SK-N-SH (cell line): ENCODE results near the gene MRM3. TPM values are rescaled to one million over a fixed set of nuclear protein-coding genes. Genes with fewer than 3 reads are reported as not detected.

Source experiments
- CTCF ChIA-PET: fragments of 300-600, 350-600 bp; formaldehyde crosslinking; extraction: SDS; loops from one replicate; lab custom pipeline; 2021; lab: Yijun Ruan, JAX
- POLR2A ChIA-PET: fragments of 350-600 bp; sonication (Branson Sonifier 250); formaldehyde crosslinking; extraction: SDS; loops from one replicate; lab custom pipeline; 2020; ENCODE audit warnings: antibody characterized with exemption, inconsistent platforms; lab: Yijun Ruan, JAX
- DNase-seq: peaks from one replicate; pipeline ENCODE4 v3.0.0; 2012
- H2AFZ ChIP-seq: fragments of 200-600 bp; sonication (generic); 2 replicates; pipeline ENCODE4 v1.8.1; 2016; ENCODE audit warnings: antibody characterized with exemption, mild to moderate bottlenecking, low read depth
- H3F3A ChIP-seq: fragments of 200-600 bp; sonication (generic); replicated peaks from 2 replicates; pipeline ENCODE3; 2016; ENCODE audit warnings: antibody characterized with exemption, mild to moderate bottlenecking; ENCODE audit not compliant: insufficient read depth
- H3K27ac ChIP-seq, 2 experiments: fragments of 200-500 bp in 1 of 2; fragments of 200-600 bp in 1 of 2; sonication (Bioruptor generic) in 1 of 2; sonication (generic), shearing (Covaris generic) in 1 of 2; 2 replicates each; pipeline versions ENCODE4 v1.5.1 to v1.6.1; 2014 to 2016; ENCODE audit warnings: low read depth in 2 of 2, inconsistent platforms in 1 of 2, low read length in 1 of 2, mild to moderate bottlenecking in 1 of 2, mixed read lengths in 1 of 2
- H3K27me3 ChIP-seq: fragments of 200-600 bp; sonication (generic), shearing (Covaris generic); 2 replicates; pipeline ENCODE4 v1.6.1; 2016; ENCODE audit warnings: mixed run types; ENCODE audit not compliant: insufficient read depth
- H3K36me3 ChIP-seq, 2 experiments: fragments of 200-500 bp in 1 of 2; fragments of 200-600 bp in 1 of 2; sonication (Bioruptor generic) in 1 of 2; sonication (generic) in 1 of 2; replicated peaks in 1 of 2; 2 replicates each; pipeline versions ENCODE3 to v1.5.1; 2014 to 2016; ENCODE audit warnings: low read length in 1 of 2, mild to moderate bottlenecking in 1 of 2; ENCODE audit not compliant: insufficient read depth in 2 of 2, control insufficient read depth in 1 of 2
- H3K4me1 ChIP-seq, 2 experiments: fragments of 200-500 bp in 1 of 2; fragments of 200-600 bp in 1 of 2; sonication (Bioruptor generic) in 1 of 2; sonication (generic), shearing (Covaris generic) in 1 of 2; 2 replicates each; pipeline versions ENCODE4 v1.5.1 to v1.6.1; 2014 to 2016; ENCODE audit warnings: low read depth in 1 of 2, low read length in 1 of 2, mixed run types in 1 of 2; ENCODE audit not compliant: insufficient read depth in 2 of 2, control insufficient read depth in 1 of 2
- H3K4me2 ChIP-seq: fragments of 200-600 bp; sonication (generic), shearing (Covaris generic); 2 replicates; pipeline ENCODE4 v1.6.1; 2017; ENCODE audit warnings: mixed run types
- H3K4me3 ChIP-seq, 2 experiments: fragments of 200-500 bp in 1 of 2; fragments of 200-600 bp in 1 of 2; sonication (Bioruptor generic) in 1 of 2; sonication (generic), shearing (Covaris generic) in 1 of 2; 2 replicates each; pipeline versions ENCODE4 v1.5.1 to v1.8.1; 2014 to 2016; ENCODE audit warnings: low read depth in 2 of 2, inconsistent platforms in 1 of 2, low read length in 1 of 2, mild to moderate bottlenecking in 1 of 2, mixed read lengths in 1 of 2, moderate library complexity in 1 of 2
- H3K79me2 ChIP-seq: fragments of 200-600 bp; sonication (generic); 2 replicates; pipeline ENCODE4 v1.8.1; 2017; ENCODE audit warnings: mild to moderate bottlenecking; ENCODE audit not compliant: insufficient read depth
- H3K9ac ChIP-seq: fragments of 200-600 bp; sonication (generic); 2 replicates; pipeline ENCODE4 v1.6.1; 2017; ENCODE audit warnings: mixed run types
- H3K9me2 ChIP-seq: fragments of 200-600 bp; sonication (generic); 2 replicates; pipeline ENCODE4 v1.6.1; 2017; ENCODE audit warnings: mixed run types
- H3K9me3 ChIP-seq: fragments of 200-600 bp; sonication (generic); 2 replicates; pipeline ENCODE4 v1.6.1; 2017; ENCODE audit warnings: mixed run types, mild to moderate bottlenecking, moderate library complexity
- H4K20me1 ChIP-seq: fragments of 200-600 bp; sonication (generic); 2 replicates; pipeline ENCODE4 v1.6.1; 2017; ENCODE audit warnings: mild to moderate bottlenecking, mixed run types; ENCODE audit not compliant: insufficient read depth
- EP300 ChIP-seq, 2 experiments: IDR thresholded peaks; 2 replicates each; pipeline versions ENCODE4 v1.4.0 to v1.6.1; 2012; ENCODE audit warnings: borderline replicate concordance in 1 of 2, low read depth in 1 of 2, low read length in 1 of 2
- EZH2phosphoT487 ChIP-seq: fragments of 200-600 bp; sonication (generic); IDR thresholded peaks from 2 replicates; pipeline ENCODE4 v1.6.1; 2017; ENCODE audit warnings: low read depth, mixed run types, mild to moderate bottlenecking, antibody characterized with exemption, moderate library complexity, borderline replicate concordance
- FOSL2 ChIP-seq: IDR thresholded peaks from 2 replicates; pipeline ENCODE4 v1.4.0; 2012; ENCODE audit warnings: low read depth, mild to moderate bottlenecking, moderate library complexity, borderline replicate concordance
- FOXM1 ChIP-seq: IDR thresholded peaks from 2 replicates; pipeline ENCODE4 v1.4.0; 2012; ENCODE audit warnings: low read depth, mild to moderate bottlenecking
- GATA2 ChIP-seq: sonication (generic); formaldehyde crosslinking; IDR thresholded peaks from 2 replicates; pipeline ENCODE4 v1.5.0; 2020; ENCODE audit warnings: mild to moderate bottlenecking, missing genetic modification reagents
- MXI1 ChIP-seq: IDR thresholded peaks from 2 replicates; pipeline ENCODE4 v1.6.1; 2012; ENCODE audit warnings: mild to moderate bottlenecking, low read depth, low read length, improper control_type of control experiment
- RAD21 ChIP-seq: IDR thresholded peaks from 2 replicates; pipeline ENCODE4 v1.6.1; 2012; ENCODE audit warnings: mild to moderate bottlenecking, low read length
- RXRA ChIP-seq: IDR thresholded peaks from 2 replicates; pipeline ENCODE4 v1.4.0; 2012; ENCODE audit warnings: low read depth, mild to moderate bottlenecking, borderline replicate concordance
- SIN3A ChIP-seq: IDR thresholded peaks from 2 replicates; pipeline ENCODE4 v1.6.1; 2012; ENCODE audit warnings: low read depth, mild to moderate bottlenecking, low read length, moderate library complexity, borderline replicate concordance
- SMC3 ChIP-seq: IDR thresholded peaks from 2 replicates; pipeline ENCODE4 v1.6.1; 2012; ENCODE audit warnings: low read depth, low read length, improper control_type of control experiment
- TAF1 ChIP-seq: IDR thresholded peaks from 2 replicates; pipeline ENCODE4 v1.6.1; 2012; ENCODE audit warnings: low read depth, mild to moderate bottlenecking, low read length, moderate library complexity, borderline replicate concordance
- WGBS: methylation state at CpG from one replicate; pipeline ENCODE4 v1.1.6; 2017; ENCODE audit warnings: low lambda C conversion rate; 5-methylcytosine and 5-hydroxymethylcytosine counted together
- polyA plus RNA-seq, 3 experiments: library from polyadenylated mRNA; depleted of rRNA; stranded (reverse); fragments of >200 nt; gene quantifications; 2 replicates each; pipeline ENCODE4 v1.2.3, GENCODE V29; 2012
- TF ChIP-seq, protein P1 (sequence below): IDR thresholded peaks from 2 replicates; pipeline ENCODE4 v1.4.0; 2012; ENCODE audit warnings: low read depth
- TF ChIP-seq, protein P2 (sequence below): fragments of 200-600 bp; sonication (generic); IDR thresholded peaks from 2 replicates; pipeline ENCODE4 v1.6.1; 2017; ENCODE audit warnings: antibody characterized with exemption, mild to moderate bottlenecking, moderate library complexity
- TF ChIP-seq, protein P3 (sequence below): IDR thresholded peaks from 2 replicates; pipeline ENCODE4; 2012
- TF ChIP-seq, protein P4 (sequence below): fragments of 150-350 bp; IDR thresholded peaks from 2 replicates; pipeline ENCODE4 v1.6.1; 2017; ENCODE audit warnings: antibody characterized with exemption, low read length, low read depth, borderline replicate concordance

The MRM3 gene
- polyA plus RNA-seq, 1 of the 3 experiments (the other 2 are of a cell fraction), result 16.4 TPM

DNA sequence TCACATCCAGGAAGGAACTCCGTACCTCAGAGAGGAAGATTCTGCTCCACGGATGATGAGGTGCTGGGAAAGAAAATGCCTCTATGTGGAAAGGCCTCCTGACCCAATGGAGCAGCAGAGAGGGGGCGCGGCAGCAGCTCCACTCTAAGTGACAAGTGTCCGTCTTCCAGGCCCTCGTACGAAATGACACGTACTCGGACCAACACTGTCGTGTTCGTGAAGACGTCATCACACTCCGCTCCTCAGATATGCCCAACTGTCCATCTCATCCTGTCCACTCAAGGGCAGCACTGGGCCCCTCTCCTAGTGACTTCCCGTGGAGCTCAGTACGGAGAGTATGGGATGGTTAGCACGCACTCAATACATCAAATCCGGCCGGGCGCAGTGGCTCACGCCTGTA is 32.2 kb downstream of the MRM3 start:
- ChIA-PET CTCF (interaction anchor here (2.3 kb wide), 1 partner anchor 166 kb away, joined by 7 read pairs; the partner anchor contains the start of gene NXN), POLR2A (no interaction called here)
- Histone ChIP-seq H3K79me2 (no peaks in the 10 kb centered on the region), H3K9me2 (no peaks in the 10 kb centered on the region), H3K27me3 (peaks cover 23% of the 10 kb centered on the region), H3K36me3 (no peaks in the 10 kb centered on the region), H3K27ac (no peak overlapping the region), H3K9me3 (no peaks in the 10 kb centered on the region), H3K4me2 (no peak overlapping the region), H3F3A (peaks cover 3% of the 10 kb centered on the region), H4K20me1 (no peaks in the 10 kb centered on the region), H3K4me1 (no peaks in the 10 kb centered on the region), H3K9ac (no peak overlapping the region), H3K4me3 (no peak overlapping the region), H2AFZ (no peak overlapping the region)
- no peak for DNase-seq
- 89% methylated on average over 20 of the region's 20 CpGs for WGBS
- TF ChIP-seq EZH2phosphoT487 (no peak), TAF1 (no peak), FOSL2 (no peak), RAD21 (no peak), MXI1 (no peak), SIN3A (no peak), EP300 (IDR thresholded peaks at IDR 0.05; ENCODE audit: borderline replicate concordance in 1 of 2, low read depth in 1 of 2, low read length in 1 of 2) (no peak), SMC3 (no peak)
- TF ChIP-seq, protein P1, sequence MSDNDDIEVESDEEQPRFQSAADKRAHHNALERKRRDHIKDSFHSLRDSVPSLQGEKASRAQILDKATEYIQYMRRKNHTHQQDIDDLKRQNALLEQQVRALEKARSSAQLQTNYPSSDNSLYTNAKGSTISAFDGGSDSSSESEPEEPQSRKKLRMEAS, result no peak
- TF ChIP-seq, protein P2, sequence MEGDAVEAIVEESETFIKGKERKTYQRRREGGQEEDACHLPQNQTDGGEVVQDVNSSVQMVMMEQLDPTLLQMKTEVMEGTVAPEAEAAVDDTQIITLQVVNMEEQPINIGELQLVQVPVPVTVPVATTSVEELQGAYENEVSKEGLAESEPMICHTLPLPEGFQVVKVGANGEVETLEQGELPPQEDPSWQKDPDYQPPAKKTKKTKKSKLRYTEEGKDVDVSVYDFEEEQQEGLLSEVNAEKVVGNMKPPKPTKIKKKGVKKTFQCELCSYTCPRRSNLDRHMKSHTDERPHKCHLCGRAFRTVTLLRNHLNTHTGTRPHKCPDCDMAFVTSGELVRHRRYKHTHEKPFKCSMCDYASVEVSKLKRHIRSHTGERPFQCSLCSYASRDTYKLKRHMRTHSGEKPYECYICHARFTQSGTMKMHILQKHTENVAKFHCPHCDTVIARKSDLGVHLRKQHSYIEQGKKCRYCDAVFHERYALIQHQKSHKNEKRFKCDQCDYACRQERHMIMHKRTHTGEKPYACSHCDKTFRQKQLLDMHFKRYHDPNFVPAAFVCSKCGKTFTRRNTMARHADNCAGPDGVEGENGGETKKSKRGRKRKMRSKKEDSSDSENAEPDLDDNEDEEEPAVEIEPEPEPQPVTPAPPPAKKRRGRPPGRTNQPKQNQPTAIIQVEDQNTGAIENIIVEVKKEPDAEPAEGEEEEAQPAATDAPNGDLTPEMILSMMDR, result no peak
- TF ChIP-seq, protein P3, sequence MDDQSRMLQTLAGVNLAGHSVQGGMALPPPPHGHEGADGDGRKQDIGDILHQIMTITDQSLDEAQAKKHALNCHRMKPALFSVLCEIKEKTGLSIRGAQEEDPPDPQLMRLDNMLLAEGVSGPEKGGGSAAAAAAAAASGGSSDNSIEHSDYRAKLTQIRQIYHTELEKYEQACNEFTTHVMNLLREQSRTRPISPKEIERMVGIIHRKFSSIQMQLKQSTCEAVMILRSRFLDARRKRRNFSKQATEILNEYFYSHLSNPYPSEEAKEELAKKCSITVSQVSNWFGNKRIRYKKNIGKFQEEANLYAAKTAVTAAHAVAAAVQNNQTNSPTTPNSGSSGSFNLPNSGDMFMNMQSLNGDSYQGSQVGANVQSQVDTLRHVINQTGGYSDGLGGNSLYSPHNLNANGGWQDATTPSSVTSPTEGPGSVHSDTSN, result no peak
- TF ChIP-seq, protein P4, sequence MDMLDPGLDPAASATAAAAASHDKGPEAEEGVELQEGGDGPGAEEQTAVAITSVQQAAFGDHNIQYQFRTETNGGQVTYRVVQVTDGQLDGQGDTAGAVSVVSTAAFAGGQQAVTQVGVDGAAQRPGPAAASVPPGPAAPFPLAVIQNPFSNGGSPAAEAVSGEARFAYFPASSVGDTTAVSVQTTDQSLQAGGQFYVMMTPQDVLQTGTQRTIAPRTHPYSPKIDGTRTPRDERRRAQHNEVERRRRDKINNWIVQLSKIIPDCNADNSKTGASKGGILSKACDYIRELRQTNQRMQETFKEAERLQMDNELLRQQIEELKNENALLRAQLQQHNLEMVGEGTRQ, result no peak
- TF ChIP-seq, all 33 proteins: peak for 0

DNA sequence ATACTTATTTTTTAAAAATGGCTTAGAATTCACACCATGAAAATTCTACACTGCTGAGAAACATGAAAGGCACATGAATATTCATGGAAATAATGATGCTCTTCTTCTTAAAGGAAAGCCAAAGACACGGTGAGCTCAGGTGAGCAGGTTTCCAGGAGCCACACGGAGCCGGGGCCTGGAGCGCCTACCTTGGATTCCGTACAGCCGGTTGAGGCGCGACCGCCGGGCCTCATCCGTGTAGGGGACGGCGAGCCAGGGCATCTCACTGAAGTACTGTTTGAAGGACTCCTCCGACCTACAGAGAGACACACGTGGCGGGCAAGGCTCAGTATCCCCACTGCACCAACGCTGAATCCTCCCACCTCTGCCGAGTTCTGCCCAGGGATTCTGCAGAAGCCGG is 37.1 kb downstream of the MRM3 start:
- Histone ChIP-seq H3K9ac (no peak overlapping the region), H3K4me1 (no peaks in the 10 kb centered on the region), H3K4me2 (no peak overlapping the region), H3K4me3 (no peak overlapping the region), H3F3A (no peaks in the 10 kb centered on the region), H3K36me3 (no peaks in the 10 kb centered on the region), H4K20me1 (no peaks in the 10 kb centered on the region), H3K9me2 (no peaks in the 10 kb centered on the region), H3K27ac (no peak overlapping the region), H3K79me2 (no peaks in the 10 kb centered on the region), H3K27me3 (peaks cover 17% of the 10 kb centered on the region), H3K9me3 (no peaks in the 10 kb centered on the region), H2AFZ (no peak overlapping the region)
- 68% methylated on average over 8 of the region's 19 CpGs for WGBS
- TF ChIP-seq TAF1, result no peak
- TF ChIP-seq RXRA, result no peak
- no peak for TF ChIP-seq FOXM1
- TF ChIP-seq GATA2 (CRISPR knock-in tag), result no peak
- TF ChIP-seq, protein P1, result no peak
- TF ChIP-seq, protein P3, result no peak
- POLR2A ChIA-PET, result no interaction called here
- no peak for DNase-seq
- CTCF ChIA-PET, result interaction anchor here (1.0 kb wide), 2 partner anchors 12 to 162 kb away, joined by 3 read pairs; no protein-coding TSS in a partner anchor
